22Rv1 (cell line): Measurements from ENCODE around the gene CTDSPL.

Experiments
- H3K27ac ChIP-seq: fragments of 450-650 bp; 2 replicates; pipeline ENCODE4 v1.5.1; 2017
- CTCF ChIP-seq: fragments of 450-650 bp; IDR thresholded peaks from 2 replicates; pipeline ENCODE4 v1.5.1; 2017; ENCODE audit warnings: mild to moderate bottlenecking
- ZFX ChIP-seq: fragments of 450-650 bp; IDR thresholded peaks from 2 replicates; pipeline ENCODE4 v1.6.1; 2017; ENCODE audit warnings: antibody characterized with exemption, borderline replicate concordance

CTDSPL gene

GRCh38 chr3:38015984-38016383 lies 154.3 kb downstream of the CTDSPL start:
- TF ChIP-seq ZFX (no peak), CTCF (no peak)
- H3K27ac ChIP-seq: no peak overlapping the region

GRCh38 chr3:38016410-38016809 lies 154.7 kb downstream of the CTDSPL start:
- H3K27ac ChIP-seq: no peak overlapping the region
- TF ChIP-seq CTCF (no peak), ZFX (no peak)

GRCh38 chr3:38016847-38017444 lies 155.3 kb downstream of the CTDSPL start:
- TF ChIP-seq ZFX: no peak
- no peak for TF ChIP-seq CTCF
- no peak overlapping the region for H3K27ac ChIP-seq

GRCh38 chr3:38017445-38018295 lies 156.0 kb downstream of the CTDSPL start:
- TF ChIP-seq ZFX (no peak), CTCF (no peak)
- no peak overlapping the region for H3K27ac ChIP-seq

- no peak for TF ChIP-seq ZFX
- TF ChIP-seq CTCF: no peak
- no peak overlapping the region for H3K27ac ChIP-seq
Observed at GRCh38 chr3:38018296-38019266, 156.9 kb downstream of the CTDSPL start.

GRCh38 chr3:38019658-38020341 lies 158.1 kb downstream of the CTDSPL start:
- TF ChIP-seq ZFX (no peak), CTCF (no peak)
- H3K27ac ChIP-seq: no peak overlapping the region
